Fibroblast of skin of left quadriceps (primary cell): ENCODE measurements around the gene OLIG1.

ENCODE experiments used
- DNase-seq, 2 experiments: peaks; one replicate each; pipeline ENCODE4 v3.0.0-alpha.2; 2013; ENCODE audit warnings: low read depth in 2 of 2

OLIG1 gene

GRCh38 chr21:33101300-33101911, 31.5 kb downstream of the OLIG1 start:
- no peak for DNase-seq

DNA sequence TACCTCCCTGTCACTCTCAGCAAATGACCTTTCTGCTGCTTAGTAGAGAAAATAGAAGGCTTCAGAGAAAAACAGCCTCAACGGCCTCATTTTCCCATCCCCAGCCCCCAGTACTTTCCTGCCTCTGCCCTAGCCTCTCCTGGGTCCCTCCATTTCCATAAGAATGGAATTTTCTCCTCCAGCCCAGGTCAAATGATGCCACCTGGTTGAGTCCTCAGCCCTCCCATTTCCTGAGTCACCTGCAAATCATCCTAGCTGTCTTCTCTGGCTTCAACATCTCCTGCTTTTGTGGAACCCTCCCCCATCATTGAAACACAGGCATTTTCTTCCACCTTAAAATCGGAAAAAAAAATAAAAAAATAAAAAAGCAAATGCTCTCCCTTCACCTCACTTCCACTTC, 35.1 kb downstream of the OLIG1 start:
- DNase-seq: no peak

GRCh38 chr21:33108228-33108627, 38.3 kb downstream of the OLIG1 start:
- no peak for DNase-seq

- DNase-seq: no peak
Measured at GRCh38 chr21:33109574-33110339, 39.8 kb downstream of the OLIG1 start.

GRCh38 chr21:33110340-33110715, 40.4 kb downstream of the OLIG1 start:
- no peak for DNase-seq

DNA sequence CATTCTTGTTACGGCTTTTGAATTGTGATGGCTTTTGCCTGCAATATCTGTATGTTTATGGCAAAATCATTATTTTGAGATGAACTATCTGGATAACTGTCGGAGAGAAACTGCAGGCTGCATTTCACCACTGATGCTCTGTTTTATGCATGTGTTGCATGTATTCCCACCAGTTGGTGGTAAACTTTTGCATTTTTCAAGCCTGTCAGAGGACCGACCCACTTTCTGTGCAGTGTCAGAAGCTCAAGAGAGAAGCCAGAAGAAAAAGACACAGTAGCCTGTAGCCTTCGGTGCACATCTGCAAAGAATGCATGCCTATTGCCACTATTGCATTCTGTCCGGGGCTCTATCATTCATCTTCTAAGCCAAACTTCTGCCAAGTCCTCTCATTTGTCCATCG, 41.6 kb downstream of the OLIG1 start:
- DNase-seq: no peak

- no peak for DNase-seq
Measured at GRCh38 chr21:33112151-33112550, 42.2 kb downstream of the OLIG1 start.

GRCh38 chr21:33112681-33113080, 42.7 kb downstream of the OLIG1 start:
- no peak for DNase-seq

- no peak for DNase-seq
Measured at GRCh38 chr21:33113131-33113530, 43.2 kb downstream of the OLIG1 start.

GRCh38 chr21:33114276-33114675, 44.3 kb downstream of the OLIG1 start:
- DNase-seq: no peak

- no peak for DNase-seq
Measured at GRCh38 chr21:33115631-33116510, 45.9 kb downstream of the OLIG1 start.

- no peak for DNase-seq
Measured at GRCh38 chr21:33116676-33117075, 46.7 kb downstream of the OLIG1 start.

- DNase-seq: no peak
Measured at GRCh38 chr21:33117101-33117888, 47.4 kb downstream of the OLIG1 start.
